Endothelial cell (in vitro differentiated cells): ENCODE measurements around the gene TNFRSF8. TPM values are rescaled to one million over a fixed set of nuclear protein-coding genes. Genes with fewer than 3 reads are reported as not detected.
A peak's percentile ranks its signal among the peaks of the same experiment; 100 is the strongest.

Experiments
- DNase-seq: peaks from one replicate; pipeline ENCODE4 v3.0.0; 2021; ENCODE audit warnings: low spot score
- H3K27ac Mint-ChIP-seq: one replicate; pipeline ENCODE4 v1.8.0; 2021; ENCODE audit warnings: mixed read lengths, inconsistent platforms; ENCODE audit not compliant: unreplicated experiment
- H3K27me3 Mint-ChIP-seq: one replicate; pipeline ENCODE4 v1.8.0; 2021; ENCODE audit warnings: mild to moderate bottlenecking, moderate library complexity, mixed read lengths, inconsistent platforms; ENCODE audit not compliant: unreplicated experiment
- H3K36me3 Mint-ChIP-seq: one replicate; pipeline ENCODE4 v1.8.0; 2021; ENCODE audit warnings: mild to moderate bottlenecking, low read depth, mixed read lengths, inconsistent platforms; ENCODE audit not compliant: unreplicated experiment
- H3K4me1 Mint-ChIP-seq: one replicate; pipeline ENCODE4 v1.8.0; 2021; ENCODE audit warnings: mild to moderate bottlenecking, mixed read lengths, inconsistent platforms; ENCODE audit not compliant: unreplicated experiment
- H3K4me3 Mint-ChIP-seq: one replicate; pipeline ENCODE4 v1.8.0; 2021; ENCODE audit warnings: mild to moderate bottlenecking, mixed read lengths, inconsistent platforms; ENCODE audit not compliant: unreplicated experiment
- H3K9me3 Mint-ChIP-seq: one replicate; pipeline ENCODE4 v1.8.0; 2021; ENCODE audit warnings: mixed read lengths, inconsistent platforms; ENCODE audit not compliant: unreplicated experiment
- CTCF ChIP-seq: fragments of 200-600 bp; sonication (generic); IDR thresholded peaks from one replicate; pipeline ENCODE4 v1.5.0; 2021; ENCODE audit warnings: antibody characterized with exemption; ENCODE audit not compliant: unreplicated experiment
- total RNA-seq: library from RNA; stranded (reverse); fragmentation: NEBNext Ultra II Directional; extraction: Animal tissue kit (Norgen Biotek cat#: 25700); gene quantifications from one replicate; pipeline ENCODE4 v1.2.1, GENCODE V29; 2021; ENCODE audit not compliant: unreplicated experiment

TNFRSF8 gene
- total RNA-seq, 1 donor from 2014 or later, result 1.9 TPM

- no peaks in the 10 kb centered on the region for H3K9me3 Mint-ChIP-seq
- DNase-seq, result no peak
- no peak overlapping the region for H3K4me3 Mint-ChIP-seq
- TF ChIP-seq CTCF, result no peak
- H3K36me3 Mint-ChIP-seq, result peaks cover 13% of the 10 kb centered on the region
- peaks cover 80% of the 10 kb centered on the region for H3K4me1 Mint-ChIP-seq
- H3K27me3 Mint-ChIP-seq, result peaks cover 8% of the 10 kb centered on the region
- peak overlapping the region; percentile 48 for H3K27ac Mint-ChIP-seq
Measured at GRCh38 chr1:12172042-12172851, 109.1 kb downstream of the TNFRSF8 start.

GRCh38 chr1:12173041-12173509, 110.0 kb downstream of the TNFRSF8 start:
- Mint-ChIP-seq H3K27me3 (peaks cover 3% of the 10 kb centered on the region), H3K36me3 (peaks cover 14% of the 10 kb centered on the region), H3K9me3 (no peaks in the 10 kb centered on the region), H3K27ac (no peak overlapping the region), H3K4me1 (peaks cover 82% of the 10 kb centered on the region), H3K4me3 (no peak overlapping the region)
- TF ChIP-seq CTCF, result no peak
- DNase-seq, result no peak

- no peaks in the 10 kb centered on the region for H3K9me3 Mint-ChIP-seq
- no peak for DNase-seq
Measured at GRCh38 chr1:12173631-12174121, 110.6 kb downstream of the TNFRSF8 start.

GRCh38 chr1:12174924-12175810, 112.1 kb downstream of the TNFRSF8 start:
- no peaks in the 10 kb centered on the region for H3K9me3 Mint-ChIP-seq
- H3K27me3 Mint-ChIP-seq, result peaks cover 7% of the 10 kb centered on the region
- H3K4me3 Mint-ChIP-seq, result peak overlapping the region; percentile 79
- TF ChIP-seq CTCF, result no peak
- peak overlapping the region; percentile 96 for H3K27ac Mint-ChIP-seq
- H3K4me1 Mint-ChIP-seq, result peaks cover 80% of the 10 kb centered on the region
- DNase-seq, result peak; percentile 43
- peaks cover 20% of the 10 kb centered on the region for H3K36me3 Mint-ChIP-seq

More at GRCh38 chr1:12173631-12174121, 110.6 kb downstream of the TNFRSF8 start:
- peaks cover 7% of the 10 kb centered on the region for H3K27me3 Mint-ChIP-seq
- H3K27ac Mint-ChIP-seq, result peak overlapping the region; percentile 18
- TF ChIP-seq CTCF, result no peak
- peaks cover 83% of the 10 kb centered on the region for H3K4me1 Mint-ChIP-seq
- H3K36me3 Mint-ChIP-seq, result peaks cover 20% of the 10 kb centered on the region
- H3K4me3 Mint-ChIP-seq, result no peak overlapping the region
